ENCODE data around the gene SMC1B.

GRCh38 chr22:45304971-45305370, 108.4 kb downstream of the SMC1B start:
- TF ChIP-seq CTCF (IDR thresholded peaks at IDR 0.05) (no peak), POLR2A (IDR thresholded peaks at IDR 0.05) (no peak)

All from uterus (tissue), 2 donors.